H54 (cell line): Measurements from ENCODE around the gene ILF2.

Experiments
- DNase-seq: peaks from one replicate; pipeline ENCODE4 v3.0.0; 2011; ENCODE audit warnings: low spot score, mixed read lengths; ENCODE audit not compliant: insufficient read length
- FAIRE-seq: peaks from 3 replicates; lab custom pipeline; 2011; peaks lifted over from hg19 to GRCh38; lab: Jason Lieb, UNC
- POLR2A ChIP-seq: IDR thresholded peaks from 2 replicates; pipeline ENCODE4 v1.6.1; 2011; ENCODE audit warnings: low read depth, mild to moderate bottlenecking, low read length

The ILF2 gene

DNA sequence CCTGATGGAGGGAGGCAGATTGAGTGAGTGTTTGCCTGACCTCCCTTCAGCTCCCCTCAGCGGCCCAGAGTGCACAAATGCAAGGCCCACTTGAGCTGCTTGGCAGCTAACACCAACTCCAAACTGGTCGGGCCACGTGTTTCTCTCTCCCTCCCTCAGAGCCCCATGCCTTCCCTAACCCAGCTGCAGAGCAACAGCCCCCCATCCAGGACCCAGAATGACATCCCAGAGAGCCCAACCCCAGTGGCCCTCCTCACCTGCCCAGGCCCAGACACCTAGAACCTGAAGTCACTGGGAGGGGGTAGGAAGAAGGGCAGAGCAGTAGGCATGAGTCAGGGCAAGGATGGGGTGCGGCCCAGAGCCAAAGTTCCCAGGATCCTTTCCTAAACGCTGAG is 53.9 kb downstream of the ILF2 start:
- no peak for FAIRE-seq
- no peak for TF ChIP-seq POLR2A
- no peak for DNase-seq

GRCh38 chr1:153616144-153616916 is 54.5 kb downstream of the ILF2 start, which contains the start of gene S100A14:
TSS of gene S100A14 (minus strand) at chr1:153616325. CDS start at chr1:153615858, 467 bp downstream.
- TF ChIP-seq POLR2A = no peak
- FAIRE-seq (no peak), DNase-seq (no peak)

GRCh38 chr1:153615406-153615805 is 55.4 kb downstream of the ILF2 start:
- FAIRE-seq (no peak), DNase-seq (no peak)
- TF ChIP-seq POLR2A = no peak

GRCh38 chr1:153614906-153615305 is 55.9 kb downstream of the ILF2 start:
- DNase-seq = no peak
- no peak for FAIRE-seq
- TF ChIP-seq POLR2A = no peak

DNA sequence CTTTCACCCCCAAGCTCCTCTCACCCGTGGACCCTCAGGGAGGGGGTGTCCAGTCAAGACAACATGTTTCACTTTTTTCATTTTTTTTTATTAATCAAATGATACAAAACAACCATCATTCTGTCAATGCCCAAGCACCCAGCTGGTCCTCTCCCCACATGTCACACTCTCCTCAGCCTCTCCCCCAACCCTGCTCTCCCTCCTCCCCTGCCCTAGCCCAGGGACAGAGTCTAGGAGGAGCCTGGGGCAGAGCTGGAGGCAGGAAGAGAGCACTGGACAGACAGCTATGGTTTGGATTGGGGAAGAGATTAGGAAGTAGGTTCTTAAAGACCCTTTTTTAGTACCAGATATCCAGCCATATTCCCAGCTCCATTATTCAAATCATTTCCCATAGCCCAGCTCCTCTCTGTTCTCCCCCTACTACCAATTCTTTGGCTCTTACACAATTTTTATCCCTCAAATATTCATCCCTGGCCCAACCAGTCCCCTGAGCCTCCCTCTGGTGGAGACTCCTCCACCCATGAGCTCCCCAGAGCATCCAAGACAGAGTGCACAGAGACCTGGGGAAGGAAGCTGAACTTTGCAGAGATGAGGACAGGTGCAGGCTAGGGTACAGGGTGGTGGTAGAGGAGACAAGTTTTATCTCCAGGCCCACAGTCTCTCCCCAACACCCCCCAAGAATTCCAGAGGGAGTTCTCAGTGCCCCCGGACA is 56.4 kb downstream of the ILF2 start:
- no peak for FAIRE-seq
- no peak for DNase-seq
- TF ChIP-seq POLR2A = no peak

DNA sequence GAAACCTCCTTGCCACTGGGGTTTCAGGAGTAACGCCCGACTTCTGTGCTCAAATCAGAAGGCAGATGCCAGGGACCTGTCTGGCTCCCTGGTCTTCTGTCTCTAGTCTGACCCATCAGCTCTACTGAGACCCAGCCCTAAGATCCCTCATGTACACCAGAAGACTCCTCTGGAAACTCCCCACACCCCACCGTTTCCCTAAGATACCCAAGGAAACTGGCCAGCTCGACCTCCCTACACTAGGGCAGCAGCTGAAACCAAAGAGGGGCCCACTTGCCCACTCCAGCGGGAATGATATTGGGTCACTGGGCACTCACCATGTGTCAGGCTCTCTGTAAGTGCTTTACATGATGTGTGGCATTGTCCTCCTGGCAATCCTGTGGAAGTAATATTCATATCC is 57.4 kb downstream of the ILF2 start:
- TF ChIP-seq POLR2A = no peak
- no peak for FAIRE-seq
- DNase-seq = no peak

GRCh38 chr1:153612755-153613331 is 58.0 kb downstream of the ILF2 start, which contains the start of gene S100A16:
TSS of gene S100A16 (minus strand) at chr1:153613137. CDS start at chr1:153608151, 4,986 bp downstream.
- FAIRE-seq (no peak), DNase-seq (peak; percentile 61)
- peak; percentile 91 for TF ChIP-seq POLR2A

- FAIRE-seq (no peak), DNase-seq (no peak)
- TF ChIP-seq POLR2A = no peak
Observed at GRCh38 chr1:153612111-153612754, 58.6 kb downstream of the ILF2 start.
